LNCaP clone FGC (cell line): Measurements from ENCODE around the gene FOXO6.

ENCODE experiments used
- DNase-seq: peaks from one replicate; pipeline ENCODE4 v3.0.0-alpha.2; 2011; ENCODE audit warnings: low read depth
- H3K4me3 ChIP-seq: 2 replicates; pipeline ENCODE4 v1.5.1; 2011; ENCODE audit warnings: mild to moderate bottlenecking, low read depth, low read length, control low read depth
- TF ChIP-seq, protein P1 (sequence below): IDR thresholded peaks from 2 replicates; pipeline ENCODE4 v1.5.1; 2012; ENCODE audit warnings: mild to moderate bottlenecking; ENCODE audit not compliant: control insufficient read depth, insufficient read depth; ENCODE audit errors: extremely low read depth

Gene FOXO6

DNA sequence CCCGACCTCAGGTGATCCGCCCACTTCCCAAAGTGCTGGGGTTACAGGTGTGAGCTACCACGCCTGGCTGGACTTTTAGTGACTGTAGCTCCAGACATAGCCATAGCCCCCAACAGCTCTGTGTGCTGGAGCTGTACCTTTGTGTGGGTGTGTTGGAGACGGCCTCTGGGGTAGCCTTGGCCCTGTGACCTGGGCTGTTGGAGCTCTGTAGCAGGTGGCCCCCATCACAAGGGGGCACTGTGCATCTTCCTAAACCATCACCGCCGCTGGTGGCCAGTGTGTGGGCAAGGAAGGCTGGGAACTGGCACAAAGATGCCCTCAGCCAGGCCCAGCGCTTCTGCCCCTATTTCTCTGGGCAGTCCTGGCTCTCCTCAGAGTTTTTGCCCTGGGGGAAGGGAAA is 38.4 kb upstream of the FOXO6 start:
- TF ChIP-seq, protein P1, sequence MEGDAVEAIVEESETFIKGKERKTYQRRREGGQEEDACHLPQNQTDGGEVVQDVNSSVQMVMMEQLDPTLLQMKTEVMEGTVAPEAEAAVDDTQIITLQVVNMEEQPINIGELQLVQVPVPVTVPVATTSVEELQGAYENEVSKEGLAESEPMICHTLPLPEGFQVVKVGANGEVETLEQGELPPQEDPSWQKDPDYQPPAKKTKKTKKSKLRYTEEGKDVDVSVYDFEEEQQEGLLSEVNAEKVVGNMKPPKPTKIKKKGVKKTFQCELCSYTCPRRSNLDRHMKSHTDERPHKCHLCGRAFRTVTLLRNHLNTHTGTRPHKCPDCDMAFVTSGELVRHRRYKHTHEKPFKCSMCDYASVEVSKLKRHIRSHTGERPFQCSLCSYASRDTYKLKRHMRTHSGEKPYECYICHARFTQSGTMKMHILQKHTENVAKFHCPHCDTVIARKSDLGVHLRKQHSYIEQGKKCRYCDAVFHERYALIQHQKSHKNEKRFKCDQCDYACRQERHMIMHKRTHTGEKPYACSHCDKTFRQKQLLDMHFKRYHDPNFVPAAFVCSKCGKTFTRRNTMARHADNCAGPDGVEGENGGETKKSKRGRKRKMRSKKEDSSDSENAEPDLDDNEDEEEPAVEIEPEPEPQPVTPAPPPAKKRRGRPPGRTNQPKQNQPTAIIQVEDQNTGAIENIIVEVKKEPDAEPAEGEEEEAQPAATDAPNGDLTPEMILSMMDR = peak; percentile 79
- no peak for DNase-seq
- no peak overlapping the region for H3K4me3 ChIP-seq

DNA sequence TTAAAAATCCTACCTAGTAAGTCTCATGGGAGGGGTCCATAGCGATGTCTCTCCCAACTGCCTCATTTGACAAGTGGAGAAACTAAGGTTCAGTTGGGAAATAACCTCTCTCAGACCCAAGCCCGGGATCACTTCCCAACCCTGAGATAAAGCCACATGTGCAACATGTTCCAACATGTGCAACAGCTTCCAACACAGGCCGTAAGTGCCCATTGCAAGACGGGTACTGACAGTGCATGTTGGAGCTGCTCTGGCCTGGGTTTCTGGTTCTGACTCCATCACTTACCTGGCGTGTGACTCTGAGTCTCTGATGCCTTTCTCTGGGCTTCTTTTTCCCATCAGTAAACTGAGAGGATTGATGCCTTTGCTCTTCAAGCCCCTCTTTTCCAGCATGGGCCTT is 38.0 kb upstream of the FOXO6 start:
- no peak for DNase-seq
- TF ChIP-seq, protein P1 = no peak
- no peak overlapping the region for H3K4me3 ChIP-seq

DNA sequence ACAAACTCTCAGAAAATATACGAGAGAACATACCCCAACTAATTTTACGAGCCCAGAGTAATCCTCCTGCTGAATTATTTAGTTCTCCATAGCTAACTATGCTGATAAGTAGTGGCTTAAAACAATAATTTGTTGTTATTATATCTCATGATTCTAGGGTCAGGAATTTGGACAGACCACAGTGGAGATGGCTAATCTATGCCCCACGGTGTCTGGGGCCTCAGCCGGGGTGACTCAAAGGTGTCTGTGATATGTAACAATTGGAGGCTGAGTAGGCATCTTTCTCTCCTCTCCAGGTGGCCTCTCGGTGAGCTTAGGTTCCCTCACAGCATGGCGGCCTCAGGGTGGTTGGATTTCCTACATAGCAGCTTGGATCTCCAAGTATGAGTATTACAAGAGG is 35.4 kb upstream of the FOXO6 start:
- DNase-seq = no peak
- TF ChIP-seq, protein P1 = no peak
- no peak overlapping the region for H3K4me3 ChIP-seq

DNA sequence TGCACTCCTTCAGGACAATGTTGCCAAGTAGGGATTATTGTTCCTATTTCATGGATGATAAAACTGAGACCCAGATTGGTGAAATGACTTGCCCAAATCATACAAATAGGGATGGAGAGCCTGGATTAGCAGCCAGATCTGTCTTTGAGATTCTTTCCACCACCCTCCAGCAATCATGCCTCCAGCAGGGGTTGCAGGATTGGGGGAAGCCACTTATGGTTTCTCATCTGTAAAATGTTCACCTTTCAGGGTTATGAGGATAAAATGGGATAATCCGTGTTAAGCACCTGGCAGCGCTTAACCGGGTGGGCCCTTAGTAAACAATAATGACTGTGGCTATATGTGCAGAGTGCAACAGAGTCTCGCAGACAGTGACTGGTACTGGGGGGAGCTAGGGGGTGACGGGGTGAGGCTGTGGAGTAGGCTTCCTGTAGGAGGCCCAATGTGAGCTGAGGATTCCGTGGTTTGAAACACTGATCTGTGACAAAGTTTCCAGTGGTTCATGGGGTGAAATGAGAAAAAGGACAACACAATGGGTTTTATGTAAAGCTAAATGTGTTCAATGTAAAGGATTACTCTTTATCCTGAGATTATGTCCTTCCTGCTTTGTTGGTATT is 33.7 kb upstream of the FOXO6 start:
- DNase-seq = no peak
- H3K4me3 ChIP-seq = no peak overlapping the region
- TF ChIP-seq, protein P1 = no peak

DNA sequence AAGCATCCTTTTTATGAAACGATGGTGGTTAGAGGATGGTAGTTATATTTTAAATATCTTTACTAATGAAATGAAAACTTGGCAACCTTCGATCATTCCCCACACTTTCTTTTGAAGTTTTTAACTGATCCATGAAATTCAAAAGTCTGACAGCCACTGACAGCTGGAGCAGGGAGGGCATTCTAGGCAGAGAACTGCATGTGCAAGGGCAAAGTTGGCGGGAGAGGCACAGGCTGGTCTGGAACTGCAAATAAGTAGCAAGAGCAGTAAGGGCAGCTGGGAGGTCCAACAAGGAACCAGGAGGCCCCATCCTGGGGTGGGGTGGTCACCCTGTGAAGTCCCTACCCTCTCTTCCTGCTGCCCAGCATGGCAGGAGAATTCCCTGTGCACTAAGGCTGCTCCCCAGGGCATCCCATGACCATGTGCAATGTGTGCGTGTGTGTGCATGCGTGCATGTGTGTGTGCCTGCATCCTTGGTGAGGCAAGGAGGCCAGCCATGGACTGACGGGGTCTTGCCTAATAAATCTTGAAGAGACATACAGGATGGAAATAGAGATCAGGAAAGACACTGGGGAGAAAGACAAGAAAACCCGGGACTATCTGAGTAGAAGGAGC is 33.1 kb upstream of the FOXO6 start:
- DNase-seq = no peak
- TF ChIP-seq, protein P1 = no peak
- H3K4me3 ChIP-seq = no peak overlapping the region

DNA sequence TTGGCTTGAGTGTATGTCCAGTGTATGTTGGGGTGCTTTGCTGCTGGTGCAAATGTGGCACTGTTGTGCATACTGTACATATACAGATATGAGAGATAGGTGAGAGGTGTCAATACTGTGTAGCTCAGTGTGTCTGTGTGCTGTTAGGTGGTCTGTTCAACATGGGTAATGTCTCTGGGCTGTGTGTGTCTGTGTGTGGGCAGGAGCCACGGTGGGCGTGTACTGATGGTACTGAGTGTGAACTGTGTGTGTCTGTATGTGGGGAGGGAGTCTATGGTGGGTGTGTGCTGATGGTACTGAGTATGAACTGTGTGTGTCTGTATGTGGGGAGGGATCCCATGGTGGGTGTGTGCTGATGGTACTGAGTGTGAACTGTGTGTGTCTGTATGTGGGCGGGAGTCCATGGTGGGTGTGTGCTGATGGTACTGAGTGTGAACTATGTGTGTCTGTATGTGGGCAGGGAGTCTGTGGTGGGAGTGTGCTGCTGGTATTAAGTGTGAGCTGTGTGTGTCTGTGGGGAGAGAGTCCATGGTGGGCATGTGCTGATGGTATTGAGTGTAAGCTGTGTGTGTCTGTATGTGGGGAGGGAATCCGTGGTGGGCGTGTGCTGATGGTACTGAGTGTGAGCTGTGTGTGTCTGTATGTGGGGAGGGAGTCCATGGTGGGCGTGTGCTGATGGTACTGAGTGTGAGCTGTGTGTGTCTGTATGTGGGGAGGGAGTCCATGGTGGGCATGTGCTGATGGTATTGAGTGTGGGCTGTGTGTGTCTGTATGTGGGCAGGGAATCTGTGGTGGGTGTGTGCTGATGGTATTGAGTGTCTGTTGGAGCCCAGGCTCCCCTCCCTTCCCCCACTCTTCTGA is 32.2 kb upstream of the FOXO6 start:
- DNase-seq = no peak
- H3K4me3 ChIP-seq = no peak overlapping the region
- TF ChIP-seq, protein P1 = no peak
